Measurements from ENCODE around the gene WDR33. TPM values are rescaled to one million over a fixed set of nuclear protein-coding genes. Genes with fewer than 3 reads are reported as not detected.

WDR33 gene
- total RNA-seq, 4 donors from 2014 or later = 35.2 to 48.0 (median 36.6) TPM

DNA sequence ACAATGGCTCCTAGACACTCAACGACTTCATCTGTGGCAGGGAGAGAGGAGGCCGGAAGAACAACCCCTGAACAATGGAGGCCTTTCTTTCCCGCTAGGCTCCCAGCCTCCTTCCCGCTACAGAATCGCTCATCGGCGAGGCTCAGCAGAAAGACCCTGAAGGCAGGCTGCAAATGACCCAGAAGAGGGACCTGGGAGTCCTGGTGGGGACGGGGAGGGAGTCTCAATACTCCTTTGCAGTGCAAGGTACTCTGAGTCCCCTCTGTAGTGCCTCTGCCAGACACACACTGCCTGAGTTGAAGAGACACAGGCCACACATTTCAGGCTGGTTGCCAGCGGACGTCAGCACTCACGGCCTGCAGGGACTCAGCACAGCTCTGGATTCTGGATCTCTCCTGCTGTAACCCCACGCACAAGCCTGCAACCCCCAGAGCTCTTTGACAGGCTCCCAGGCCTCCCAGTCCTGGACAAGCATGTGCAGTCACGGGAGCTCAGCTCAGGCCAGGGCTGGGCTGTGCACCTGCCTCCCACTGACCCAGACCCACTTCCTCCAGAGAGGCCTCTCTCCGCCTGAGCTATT lies 158.9 kb downstream of the WDR33 start:
- 60 to 71% methylated on average over 6 to 14 of the region's 14 CpGs for WGBS, 2 donors (ENCODE audit: low coverage in 1 of 2)
- peak overlapping the region; percentile 81 to 91 (median 86) for H3K27ac ChIP-seq
- intact Hi-C loops (cut with DNase I; ENCODE audit: low total_unique reads) = no loop called here

DNA sequence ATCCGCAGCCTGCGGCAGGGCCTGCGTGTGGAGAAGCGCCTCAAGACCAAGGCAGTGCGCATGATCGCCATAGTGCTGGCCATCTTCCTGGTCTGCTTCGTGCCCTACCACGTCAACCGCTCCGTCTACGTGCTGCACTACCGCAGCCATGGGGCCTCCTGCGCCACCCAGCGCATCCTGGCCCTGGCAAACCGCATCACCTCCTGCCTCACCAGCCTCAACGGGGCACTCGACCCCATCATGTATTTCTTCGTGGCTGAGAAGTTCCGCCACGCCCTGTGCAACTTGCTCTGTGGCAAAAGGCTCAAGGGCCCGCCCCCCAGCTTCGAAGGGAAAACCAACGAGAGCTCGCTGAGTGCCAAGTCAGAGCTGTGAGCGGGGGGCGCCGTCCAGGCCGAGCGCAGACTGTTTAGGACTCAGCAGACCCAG lies 159.6 kb downstream of the WDR33 start:
- TF ChIP-seq POLR2AphosphoS5 (IDR thresholded peaks at IDR 0.05) (no peak), POLR2A (IDR thresholded peaks at IDR 0.05) (no peak), EP300 (IDR thresholded peaks at IDR 0.05; ENCODE audit: low read depth) (no peak)
- TF ChIP-seq, protein P1, sequence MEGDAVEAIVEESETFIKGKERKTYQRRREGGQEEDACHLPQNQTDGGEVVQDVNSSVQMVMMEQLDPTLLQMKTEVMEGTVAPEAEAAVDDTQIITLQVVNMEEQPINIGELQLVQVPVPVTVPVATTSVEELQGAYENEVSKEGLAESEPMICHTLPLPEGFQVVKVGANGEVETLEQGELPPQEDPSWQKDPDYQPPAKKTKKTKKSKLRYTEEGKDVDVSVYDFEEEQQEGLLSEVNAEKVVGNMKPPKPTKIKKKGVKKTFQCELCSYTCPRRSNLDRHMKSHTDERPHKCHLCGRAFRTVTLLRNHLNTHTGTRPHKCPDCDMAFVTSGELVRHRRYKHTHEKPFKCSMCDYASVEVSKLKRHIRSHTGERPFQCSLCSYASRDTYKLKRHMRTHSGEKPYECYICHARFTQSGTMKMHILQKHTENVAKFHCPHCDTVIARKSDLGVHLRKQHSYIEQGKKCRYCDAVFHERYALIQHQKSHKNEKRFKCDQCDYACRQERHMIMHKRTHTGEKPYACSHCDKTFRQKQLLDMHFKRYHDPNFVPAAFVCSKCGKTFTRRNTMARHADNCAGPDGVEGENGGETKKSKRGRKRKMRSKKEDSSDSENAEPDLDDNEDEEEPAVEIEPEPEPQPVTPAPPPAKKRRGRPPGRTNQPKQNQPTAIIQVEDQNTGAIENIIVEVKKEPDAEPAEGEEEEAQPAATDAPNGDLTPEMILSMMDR (IDR thresholded peaks at IDR 0.05) = no peak
- H3K4me3 ChIP-seq = no peak overlapping the region
- 93% methylated on average over 28 of the region's 29 CpGs; no CpG with 5 or more reads in 1 of the 2 donors for WGBS, 2 donors (ENCODE audit: low coverage in 1 of 2)
- H3K4me1 ChIP-seq = peaks cover 33 to 74% (median 59%) of the 10 kb centered on the region in 4 donors
- H3K27ac ChIP-seq = peak overlapping the region; percentile 81 to 91 (median 86)
- in situ Hi-C loops (cut with MboI; ENCODE audit: low pct_ligation_motif_present in 1 of 4, low pct_unique_long_range_greater_than_20kb in 1 of 4, low sequenced_read_pairs in 3 of 4) (no loop called here), intact Hi-C loops (cut with DNase I; ENCODE audit: low total_unique reads) (no loop called here)
- no peaks in the 10 kb centered on the region for H3K27me3 ChIP-seq
- no peaks in the 10 kb centered on the region for H3K9me3 ChIP-seq
- no peaks in the 10 kb centered on the region for H3K36me3 ChIP-seq
- DNase-seq = no peak

More for the DNA sequence above, 158.9 kb downstream of the WDR33 start:
- Histone ChIP-seq H3K4me1 (peaks cover 33 to 73% (median 55%) of the 10 kb centered on the region in 4 donors), H3K36me3 (no peaks in the 10 kb centered on the region), H3K27me3 (no peaks in the 10 kb centered on the region), H3K4me3 (no peak overlapping the region), H3K9me3 (no peaks in the 10 kb centered on the region)
- no peak for TF ChIP-seq POLR2A (IDR thresholded peaks at IDR 0.05)
- peak; percentile 82 to 93 (median 85) for TF ChIP-seq POLR2AphosphoS5 (IDR thresholded peaks at IDR 0.05)
- TF ChIP-seq EP300 (IDR thresholded peaks at IDR 0.05; ENCODE audit: low read depth) = peak; percentile 96
- peak; percentile 71 for DNase-seq
- in situ Hi-C loops (cut with MboI; ENCODE audit: low pct_ligation_motif_present in 1 of 4, low pct_unique_long_range_greater_than_20kb in 1 of 4, low sequenced_read_pairs in 3 of 4) = no loop called here

Small RNAs within 50 kb of the gene (small RNA-seq; reads per million reads assigned to genes)
- gene RF00017 = 0 reads per million in 4 donors
- gene RF00019 = 0 reads per million in 4 donors
- 0 reads per million in 4 donors for gene RNU6-395P
- 0.28 to 2.6 (median 1.5) reads per million in 4 donors for gene RNY4P7

Other genes with a start within 250 kb of the WDR33 start
- under 1 TPM in 1 of 4 donors, not detected in 3; 0.14 TPM for gene GPR17, start 165.0 kb downstream of the WDR33 start, total RNA-seq
- gene LIMS2, start 135.6 kb downstream of the WDR33 start, total RNA-seq = 100 to 1,000 TPM in 2 of 4 donors, 10 to 100 TPM in 2; 34.5 to 198 (median 91.3) TPM
- gene SFT2D3, start 109.7 kb downstream of the WDR33 start, total RNA-seq = 10 to 100 TPM in 1 of 4 donors, 1 to 10 TPM in 3; 6.8 to 13.7 (median 8.3) TPM
- 10 to 100 TPM in 3 of 4 donors, 1 to 10 TPM in 1; 7.6 to 21.9 (median 11.6) TPM for gene POLR2D, start 47.0 kb upstream of the WDR33 start, total RNA-seq
- 10 to 100 TPM in 3 of 4 donors, 1 to 10 TPM in 1; 6.6 to 18.3 (median 12.9) TPM for gene AMMECR1L, start 74.8 kb upstream of the WDR33 start, total RNA-seq
- 10 to 100 TPM in 3 of 4 donors, 1 to 10 TPM in 1; 2.6 to 23.9 (median 13.0) TPM for gene SAP130, start 216.9 kb upstream of the WDR33 start, total RNA-seq